GM04504 (cell line): ENCODE data around the gene NTMT1.

Experiments
- DNase-seq: peaks from one replicate; pipeline ENCODE4 v3.0.0-alpha.2; 2012; ENCODE audit warnings: low read depth

The NTMT1 gene

DNA sequence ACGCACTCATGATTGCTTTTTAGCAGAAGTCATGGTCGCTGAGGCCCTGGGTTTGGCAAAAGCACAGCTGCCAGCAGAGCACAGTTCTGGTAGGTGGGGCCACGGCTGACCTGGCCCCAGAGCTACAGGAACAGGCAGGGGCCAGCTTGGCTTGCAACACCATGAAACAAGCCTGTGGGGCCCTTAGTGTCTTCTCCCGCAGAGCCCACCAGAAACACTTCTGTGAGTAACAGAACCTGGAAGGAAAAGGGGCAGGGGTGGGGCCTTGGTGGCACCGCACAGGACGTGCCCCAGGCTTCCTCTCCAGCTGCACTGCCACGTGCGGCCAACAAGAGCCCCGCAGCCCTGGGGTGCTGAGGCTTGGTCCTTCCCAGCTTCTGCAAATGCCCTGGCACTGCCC, 11.1 kb downstream of the NTMT1 start:
- no peak for DNase-seq

DNA sequence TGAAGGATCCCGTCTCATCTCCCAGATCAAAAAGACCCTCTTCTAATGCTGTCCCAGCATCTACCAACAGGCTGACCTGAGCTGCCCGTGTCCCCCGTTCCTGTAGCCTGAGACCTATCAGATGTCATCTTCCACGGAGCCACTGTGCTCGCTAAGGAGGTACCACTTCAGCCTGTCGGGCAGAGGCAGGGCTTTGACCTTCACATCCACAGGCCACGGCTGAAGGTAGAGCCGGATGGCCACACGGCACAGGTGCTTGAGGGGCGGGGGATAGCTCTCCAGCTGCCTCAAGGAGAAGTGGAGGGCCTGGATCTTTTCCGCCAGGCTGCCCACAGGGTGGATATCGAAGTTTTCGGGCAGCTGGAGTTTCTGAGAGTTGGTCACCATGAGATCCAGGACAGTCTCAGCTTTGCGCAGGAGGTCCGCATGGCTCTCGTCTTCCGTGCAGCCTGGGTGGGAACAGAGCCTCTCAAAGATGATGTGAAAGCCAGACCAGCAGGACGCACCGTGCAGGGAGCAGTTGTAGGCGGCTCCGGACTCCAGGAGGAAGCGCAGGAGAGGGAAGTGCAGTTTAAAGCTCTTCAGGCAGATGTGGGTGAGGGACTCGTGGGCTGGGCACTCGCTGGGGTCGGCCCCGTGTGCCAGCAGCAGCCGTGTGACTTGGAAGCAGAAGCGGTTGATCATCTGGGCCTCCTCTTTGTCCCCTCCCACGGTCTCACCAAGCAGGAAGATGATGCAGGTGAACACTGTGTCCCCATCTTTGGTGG, 11.9 kb downstream of the NTMT1 start:
- no peak for DNase-seq

DNA sequence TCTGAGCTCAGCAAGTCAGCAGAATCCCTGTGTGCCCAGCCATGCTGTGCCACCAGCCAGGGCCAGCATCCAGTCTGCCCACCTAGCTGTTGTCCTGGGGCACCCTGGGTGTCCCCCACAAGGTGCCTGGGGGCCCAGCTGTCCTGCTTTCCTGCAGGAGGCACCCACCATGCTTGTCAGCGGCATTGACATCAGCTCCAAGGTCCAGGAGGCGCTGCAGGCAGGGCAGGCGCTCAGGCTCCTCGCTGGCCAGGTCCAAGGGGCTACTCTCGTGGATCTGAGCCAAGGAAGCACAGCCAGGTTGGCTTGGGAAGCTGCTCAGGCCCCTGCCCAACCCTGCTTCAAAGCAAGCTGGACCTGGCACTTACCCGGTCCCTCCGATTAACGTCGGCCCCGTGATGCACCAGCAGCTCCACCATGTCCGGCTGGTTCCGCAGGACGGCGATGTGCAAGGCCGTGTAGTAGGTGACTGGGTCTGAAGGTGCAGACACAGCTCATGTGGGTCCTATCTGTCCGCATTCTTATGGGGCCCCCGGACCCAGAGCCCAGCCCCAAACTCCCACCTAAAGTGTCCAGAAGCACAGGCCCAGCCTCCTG, 13.2 kb downstream of the NTMT1 start:
- DNase-seq, result no peak

DNA sequence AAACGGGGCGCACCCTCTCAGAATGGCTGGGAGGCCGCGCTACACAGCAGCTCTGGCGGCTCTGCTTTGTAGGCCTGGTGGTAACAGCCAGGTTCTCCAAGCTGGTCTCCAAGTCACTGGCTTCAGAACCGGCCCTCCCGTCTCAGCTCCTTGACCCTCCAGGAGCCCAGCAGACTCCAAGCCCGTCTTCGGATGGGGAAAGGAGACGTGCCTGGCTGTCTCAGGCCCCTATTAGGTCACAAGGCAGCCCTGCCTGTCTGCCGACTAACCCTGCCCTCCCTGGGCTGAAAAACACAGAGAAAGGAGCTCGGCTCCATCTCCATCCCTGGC, 13.8 kb downstream of the NTMT1 start:
- DNase-seq, result no peak

DNA sequence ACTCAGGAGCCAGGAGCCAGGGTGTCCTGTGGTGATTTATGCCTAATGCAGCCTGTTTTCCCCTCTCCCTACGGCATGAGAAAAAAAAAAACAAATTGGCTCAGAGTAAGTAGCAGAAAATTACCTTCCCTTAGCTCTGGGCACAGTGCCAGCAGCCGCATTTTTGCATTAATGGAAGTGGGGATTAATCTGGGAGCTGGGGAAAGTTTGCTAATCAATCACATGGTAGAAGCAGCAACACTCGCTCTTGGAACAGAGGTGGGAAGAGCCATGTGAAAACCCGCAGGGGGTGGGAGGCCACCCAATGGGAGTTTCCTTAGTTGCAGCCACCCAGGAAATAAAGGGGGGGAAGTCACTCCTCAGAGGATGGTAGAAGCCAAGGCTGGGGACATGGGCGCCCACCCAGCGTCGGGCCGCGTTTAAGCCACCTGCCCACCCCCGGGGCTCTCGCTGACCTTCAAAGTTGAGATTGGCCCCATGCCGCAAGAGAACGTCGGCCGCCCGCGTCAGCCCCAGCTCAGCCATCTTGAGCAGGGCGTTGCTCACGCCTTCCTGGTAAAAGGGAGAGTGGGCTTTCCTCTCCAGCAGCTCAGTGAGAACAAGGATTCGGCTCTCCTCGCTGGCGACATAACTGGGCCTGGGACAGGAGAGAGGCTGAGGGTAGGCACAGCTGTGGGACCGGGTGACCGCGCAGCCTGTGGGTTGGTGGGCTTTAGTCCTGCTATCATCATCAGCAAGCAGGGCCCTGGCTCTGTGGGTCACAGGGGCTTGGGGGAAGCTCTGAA, 14.3 kb downstream of the NTMT1 start:
- DNase-seq, result no peak

DNA sequence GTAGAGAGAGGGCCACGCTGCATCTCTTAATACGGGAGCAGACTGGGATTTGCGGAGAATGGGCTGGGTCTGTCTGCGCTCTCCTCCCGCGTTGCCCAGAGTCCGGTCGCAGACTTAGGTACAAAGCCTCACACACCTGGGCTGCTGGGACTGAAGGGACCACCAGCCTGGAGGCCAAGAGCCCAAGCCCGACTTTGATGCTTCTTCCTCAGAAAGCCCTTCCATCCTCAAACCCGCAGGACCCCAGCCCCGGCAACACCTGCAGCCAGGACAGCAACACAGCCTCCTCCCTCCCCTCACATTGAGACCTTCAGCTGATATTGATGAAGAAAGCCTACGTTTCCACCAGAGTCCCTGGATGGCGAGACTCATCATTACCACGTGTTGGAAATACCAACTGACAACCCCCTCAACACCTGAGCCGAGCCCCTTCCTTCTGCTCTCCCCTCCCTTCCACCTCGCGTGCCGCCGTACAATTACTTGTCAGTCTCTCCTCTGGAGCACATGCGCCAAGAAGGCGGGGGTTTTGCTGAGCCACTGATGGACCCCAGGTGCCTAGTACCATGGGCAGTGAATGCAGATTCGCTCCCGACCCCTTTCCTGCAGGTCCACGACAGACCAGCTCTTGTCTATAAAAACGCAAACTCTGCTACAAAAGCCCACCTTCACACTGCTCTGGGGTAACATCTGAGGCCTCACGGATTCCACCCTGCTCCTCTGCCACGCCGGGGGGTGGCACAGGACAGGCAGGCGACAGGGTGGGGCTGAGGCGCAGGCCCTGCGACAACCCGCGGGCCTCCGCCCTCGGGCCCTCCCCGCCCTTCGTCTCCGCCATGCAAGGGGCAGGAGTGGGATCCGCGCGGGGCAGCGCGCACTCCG, 15.1 kb downstream of the NTMT1 start:
- DNase-seq, result no peak

DNA sequence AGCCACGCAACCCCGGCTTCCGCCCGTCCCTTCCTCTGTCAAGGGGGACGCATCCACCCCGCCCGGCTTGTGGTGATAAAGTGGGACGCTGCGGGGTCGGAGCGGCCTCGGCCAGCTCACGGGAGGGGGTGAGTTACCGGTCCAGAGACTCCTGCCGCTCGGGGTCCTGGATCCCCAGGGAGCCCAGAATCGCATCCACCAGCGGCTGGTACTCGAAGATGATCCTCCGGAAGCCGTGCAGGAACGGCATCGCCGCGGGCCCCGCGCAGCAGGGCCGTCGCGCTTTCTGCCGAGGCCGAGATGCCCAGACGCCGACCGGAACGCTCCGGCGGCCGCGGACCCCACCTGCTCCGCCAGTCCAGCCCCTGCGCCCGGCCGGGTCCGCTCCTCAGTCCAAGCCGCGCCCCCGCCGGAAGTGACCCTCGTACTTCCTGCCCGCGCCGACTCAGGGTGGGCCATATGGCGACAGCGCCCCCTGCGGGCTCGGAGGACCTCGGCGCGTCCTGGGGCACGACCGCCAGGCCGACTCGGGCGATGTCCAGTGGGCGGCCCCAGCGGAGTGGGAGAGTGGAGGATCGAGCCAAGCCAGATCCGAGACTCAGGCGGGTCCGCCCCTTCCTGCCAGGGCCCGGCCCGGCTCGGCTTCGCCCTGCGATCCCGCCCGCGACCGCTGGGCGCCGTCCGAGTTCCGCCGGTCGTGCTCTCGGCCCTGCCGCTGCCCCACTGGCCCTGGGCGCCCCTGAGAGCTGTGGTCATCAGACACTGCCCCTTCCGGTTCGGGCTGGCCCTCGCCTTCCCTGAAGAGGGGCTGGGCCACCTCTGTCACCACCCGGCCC, 16.0 kb downstream of the NTMT1 start, which contains the start of gene ASB6:
Gene ASB6 (minus strand): TSS at position 402 of the 836 bp plus-strand sequence. CDS start 152 bp downstream, at position 250.
- DNase-seq, result peak; percentile 95

DNA sequence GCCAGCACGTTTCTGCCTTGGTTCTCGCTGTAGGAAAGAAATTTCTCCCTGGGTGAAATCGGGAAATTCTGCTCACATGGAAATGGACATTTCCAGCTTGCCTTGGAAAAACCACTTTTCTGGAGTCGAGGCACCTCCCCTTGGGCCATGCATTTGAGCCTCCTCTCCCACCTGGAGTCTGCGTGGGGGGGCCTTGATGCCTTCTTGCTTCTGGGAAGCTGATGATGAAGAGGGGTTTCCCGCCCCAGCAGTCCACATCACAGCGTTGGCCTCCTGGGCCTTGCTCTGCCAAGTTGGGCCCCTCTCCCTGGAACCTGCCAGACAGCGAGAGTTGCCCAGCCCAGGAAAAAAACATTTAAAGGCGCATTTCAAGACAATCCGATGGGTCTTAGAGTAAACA, 17.7 kb downstream of the NTMT1 start:
- no peak for DNase-seq

DNA sequence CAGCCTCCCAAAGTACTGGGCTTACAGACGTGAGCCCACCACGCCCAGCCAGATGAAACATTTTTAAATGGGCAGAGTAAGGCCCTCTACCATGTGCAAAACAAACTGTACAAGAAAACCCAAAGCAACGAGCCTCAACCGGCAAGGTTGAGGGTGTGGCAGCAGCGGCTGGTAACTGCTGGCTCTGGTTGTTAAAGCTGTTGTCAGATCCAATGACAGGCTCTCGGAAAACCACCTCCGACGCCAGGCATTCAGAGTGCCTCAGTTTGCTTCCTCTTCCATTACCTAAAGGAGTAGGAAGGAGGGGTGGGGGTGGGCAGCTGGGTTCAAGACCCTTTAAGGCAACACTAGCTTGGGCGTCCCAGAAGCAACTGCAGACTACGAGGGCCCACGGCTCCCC, 18.4 kb downstream of the NTMT1 start:
- no peak for DNase-seq

DNA sequence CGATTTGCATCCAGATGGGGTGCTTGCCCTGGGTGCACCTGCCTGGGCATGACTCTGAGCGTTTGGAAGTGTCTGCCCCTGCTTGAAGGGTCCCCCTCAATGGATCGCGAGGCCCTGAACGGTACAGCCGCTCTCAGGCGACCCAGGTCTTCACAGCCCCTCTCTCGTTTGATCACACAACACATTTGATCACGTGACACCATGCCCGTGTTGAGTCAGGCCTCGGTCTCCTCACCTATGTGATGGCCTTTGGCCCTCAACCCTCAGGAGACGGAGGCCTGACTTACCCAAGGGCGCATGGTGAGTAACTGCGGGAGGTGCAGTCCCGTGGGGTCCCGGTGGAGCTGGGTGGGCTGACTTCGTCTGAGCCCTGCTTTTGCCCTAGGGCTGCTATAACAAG, 18.9 kb downstream of the NTMT1 start:
- DNase-seq, result no peak

DNA sequence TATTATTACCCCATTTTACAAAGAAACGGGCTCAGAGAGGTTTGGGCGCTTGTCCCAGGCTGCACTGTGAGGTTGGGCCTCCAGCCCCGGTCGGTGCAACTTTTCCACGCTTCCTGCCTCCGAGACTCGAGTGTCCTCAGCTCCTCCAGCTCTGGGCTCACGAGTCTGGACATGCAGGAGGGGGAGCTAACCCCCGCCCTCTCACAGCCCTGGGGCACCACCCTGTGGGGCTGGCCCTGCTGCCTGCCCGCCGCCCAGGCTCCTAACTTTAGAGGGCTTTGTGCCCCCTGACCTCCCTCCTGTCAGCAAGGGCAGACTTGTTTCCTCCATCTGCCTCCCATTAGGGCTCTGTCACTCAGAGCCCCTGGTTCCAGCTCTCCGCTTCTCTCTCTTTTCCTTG, 20.3 kb downstream of the NTMT1 start:
- no peak for DNase-seq

DNA sequence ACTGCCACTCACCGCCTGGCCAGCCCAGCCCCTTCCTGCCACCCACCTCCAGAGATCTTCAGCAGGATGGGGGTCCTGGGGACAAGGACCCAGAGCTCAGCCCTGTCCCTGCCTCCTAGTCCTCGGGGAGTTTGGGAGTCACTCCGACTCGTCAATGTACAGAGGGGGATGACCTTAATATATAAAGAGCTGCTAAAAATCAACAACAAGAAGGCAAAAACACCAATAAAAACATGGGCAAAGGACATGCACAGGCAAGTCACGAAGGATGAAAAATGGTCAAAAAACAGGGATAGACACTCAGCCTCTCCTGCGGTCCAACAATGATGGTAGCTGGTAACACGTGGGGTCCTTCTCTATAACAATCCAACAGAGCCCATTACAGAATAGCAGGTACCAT, 20.7 kb downstream of the NTMT1 start:
- no peak for DNase-seq

DNA sequence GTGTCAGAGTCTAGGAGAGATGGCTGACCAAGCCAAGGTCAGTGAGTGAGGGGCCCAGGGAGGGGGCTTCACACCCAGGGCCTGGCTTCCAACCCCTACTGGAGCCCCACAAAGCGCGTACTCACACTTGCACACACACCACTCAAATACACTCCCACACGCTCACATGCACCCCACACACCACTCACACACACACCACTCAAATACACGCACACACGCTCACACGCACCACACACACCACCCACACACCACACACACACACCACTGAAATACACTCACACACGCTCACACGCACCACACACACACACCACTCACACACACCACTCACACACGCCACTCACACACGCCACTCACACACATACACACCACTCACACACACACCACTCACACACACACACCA, 21.7 kb downstream of the NTMT1 start:
- DNase-seq, result no peak

DNA sequence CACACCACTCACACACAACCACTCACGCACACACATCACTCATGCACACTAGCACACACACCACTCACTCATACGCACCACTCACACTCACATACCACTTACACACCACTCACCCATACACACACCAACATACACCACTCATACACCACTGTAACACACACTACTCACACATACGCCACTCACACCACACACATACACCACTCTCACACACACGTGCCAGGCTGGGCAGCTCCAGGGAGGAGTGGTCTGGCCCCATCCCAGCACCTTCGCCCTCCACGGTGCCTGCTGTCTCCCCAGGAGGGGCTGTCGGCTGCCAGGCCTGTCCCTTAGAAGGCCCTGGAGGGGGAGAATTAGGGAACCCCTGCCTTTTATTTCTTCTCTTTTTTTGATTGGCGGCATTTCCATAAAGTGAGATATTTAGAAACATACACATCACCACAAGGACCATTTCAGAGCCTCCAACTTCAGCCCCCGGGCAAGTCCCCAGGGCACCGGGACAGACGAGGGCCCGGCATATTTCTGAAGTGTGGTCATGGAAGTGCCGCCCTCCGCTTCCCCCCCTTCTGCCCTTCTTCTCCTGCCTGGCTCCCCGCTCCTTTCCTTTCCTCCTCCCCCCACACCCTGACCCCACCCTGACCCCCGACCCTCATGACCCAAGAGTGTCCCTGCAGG, 22.3 kb downstream of the NTMT1 start:
- DNase-seq, result no peak

DNA sequence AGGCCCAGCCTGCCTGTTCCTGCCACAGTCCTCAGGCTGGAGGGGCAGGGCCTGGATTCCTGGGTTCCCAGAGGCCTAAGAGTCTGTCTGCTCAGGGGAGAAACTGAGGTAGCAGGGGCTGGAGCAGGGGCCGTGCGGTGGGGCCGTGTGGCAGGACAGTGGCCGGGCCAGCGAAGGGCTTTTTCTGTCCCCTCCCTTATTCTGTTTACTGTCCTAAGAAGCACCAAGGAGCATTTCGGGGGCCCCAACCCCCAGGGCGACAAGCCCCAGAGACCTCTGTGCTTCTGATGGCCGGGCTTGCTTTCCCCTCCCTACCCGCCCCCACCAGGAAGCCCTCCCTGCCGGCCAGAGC, 22.8 kb downstream of the NTMT1 start:
- no peak for DNase-seq

DNA sequence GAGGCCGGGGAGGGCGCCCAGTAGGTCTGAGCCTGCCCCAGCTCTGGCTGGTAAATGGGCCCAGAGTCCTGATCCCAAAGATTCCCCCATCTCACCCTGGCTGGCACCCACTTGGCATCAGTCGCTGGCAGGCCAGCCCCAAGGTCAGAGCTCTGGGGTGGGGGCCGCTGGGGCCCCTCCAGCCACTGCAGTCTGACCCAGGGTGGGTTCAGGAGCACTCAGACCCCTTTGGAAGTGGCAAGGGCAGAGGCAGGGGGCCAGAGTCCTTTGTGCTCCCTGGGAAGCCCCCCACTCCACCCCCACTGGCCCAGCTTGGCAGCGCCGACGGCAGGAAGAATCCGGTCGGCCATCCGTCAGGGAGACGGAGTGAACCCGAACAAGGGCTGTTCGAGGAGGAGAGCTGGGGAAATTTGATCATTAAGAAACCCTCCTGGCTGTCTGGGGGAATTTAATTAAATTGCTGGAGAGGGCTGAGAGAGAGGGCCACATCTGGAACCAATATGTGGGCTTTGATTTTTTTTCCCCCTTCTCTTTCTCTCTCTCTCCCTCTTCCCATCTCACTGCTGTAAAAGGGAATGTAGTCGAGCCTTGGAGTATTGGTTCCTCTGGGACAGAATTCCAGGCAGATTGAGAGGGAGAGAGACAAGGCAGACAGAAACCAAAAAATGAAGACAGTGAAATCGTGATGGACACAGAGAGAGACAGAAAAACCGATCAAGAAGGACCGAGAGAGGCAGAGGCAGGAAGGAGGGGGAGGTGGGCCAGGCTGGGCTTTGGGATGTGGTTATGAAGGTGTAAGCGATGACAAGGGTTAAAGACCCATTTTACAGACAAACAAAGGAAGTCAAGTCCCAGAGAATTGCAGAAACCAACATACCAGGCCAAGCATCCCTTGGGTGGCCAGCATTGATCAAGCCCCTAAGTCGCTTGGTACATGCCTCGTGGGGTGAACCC, 24.0 kb downstream of the NTMT1 start:
- DNase-seq, result no peak

DNA sequence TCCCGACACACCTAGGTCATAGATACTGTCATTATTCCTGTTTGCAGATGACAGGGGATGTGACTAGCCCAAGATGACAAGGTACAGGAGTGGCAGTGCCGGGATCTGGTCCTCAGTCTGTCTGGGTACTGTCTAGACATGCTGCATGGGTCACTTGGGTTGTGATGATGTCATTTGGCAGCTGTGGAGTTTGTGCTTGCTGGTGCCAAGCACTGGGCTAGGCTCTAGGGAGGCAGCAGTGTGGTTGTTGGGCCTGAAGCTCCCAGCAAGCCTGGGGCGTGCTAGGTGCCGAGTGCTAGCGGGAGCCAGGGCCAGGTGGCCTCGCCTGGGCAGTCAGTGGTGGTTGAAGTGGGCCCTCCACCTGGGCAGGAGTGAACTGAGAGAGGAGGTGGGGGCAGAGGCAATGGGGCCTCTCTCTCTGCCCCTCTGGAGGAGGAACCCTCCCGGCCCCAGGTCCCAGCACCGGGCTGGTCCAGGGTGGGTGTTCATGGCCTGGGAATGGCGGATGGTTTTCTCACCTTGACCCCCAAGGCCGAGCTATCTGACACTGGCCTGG, 24.8 kb downstream of the NTMT1 start:
- DNase-seq, result no peak

DNA sequence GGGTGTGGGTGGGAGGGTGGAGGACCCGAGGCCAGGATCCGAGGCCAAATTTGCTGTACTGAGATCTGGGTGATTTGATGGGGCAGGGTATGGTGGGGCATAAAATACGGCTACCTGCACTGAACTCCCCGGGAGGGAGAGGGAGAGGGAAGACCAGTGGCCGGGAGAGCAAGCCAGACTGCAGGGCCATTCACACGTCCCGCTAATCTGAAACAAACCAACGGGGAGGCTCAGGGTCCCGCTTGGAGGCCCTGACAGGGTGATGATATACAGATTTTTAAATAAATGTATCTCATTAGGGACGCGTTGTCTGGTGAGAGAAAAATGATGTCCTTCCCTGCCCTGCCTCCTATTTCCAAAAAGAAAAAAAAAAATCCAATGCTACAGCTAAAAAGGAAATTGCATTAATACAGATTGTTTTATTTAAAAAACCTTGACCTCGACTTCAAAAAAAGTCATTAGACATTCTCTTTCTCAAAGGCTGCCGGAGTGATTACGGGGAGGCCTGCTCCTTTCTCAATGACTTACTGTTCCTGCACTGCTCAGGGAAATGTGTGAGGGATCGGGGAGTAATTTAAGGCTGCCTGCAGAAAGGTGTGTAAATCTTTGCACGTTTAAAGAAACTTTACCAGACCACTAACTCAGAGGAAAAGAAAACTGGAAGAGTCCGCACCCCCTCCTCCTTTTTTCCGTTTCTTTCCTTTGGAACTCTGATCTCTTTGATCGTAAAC, 28.0 kb downstream of the NTMT1 start:
- no peak for DNase-seq

DNA sequence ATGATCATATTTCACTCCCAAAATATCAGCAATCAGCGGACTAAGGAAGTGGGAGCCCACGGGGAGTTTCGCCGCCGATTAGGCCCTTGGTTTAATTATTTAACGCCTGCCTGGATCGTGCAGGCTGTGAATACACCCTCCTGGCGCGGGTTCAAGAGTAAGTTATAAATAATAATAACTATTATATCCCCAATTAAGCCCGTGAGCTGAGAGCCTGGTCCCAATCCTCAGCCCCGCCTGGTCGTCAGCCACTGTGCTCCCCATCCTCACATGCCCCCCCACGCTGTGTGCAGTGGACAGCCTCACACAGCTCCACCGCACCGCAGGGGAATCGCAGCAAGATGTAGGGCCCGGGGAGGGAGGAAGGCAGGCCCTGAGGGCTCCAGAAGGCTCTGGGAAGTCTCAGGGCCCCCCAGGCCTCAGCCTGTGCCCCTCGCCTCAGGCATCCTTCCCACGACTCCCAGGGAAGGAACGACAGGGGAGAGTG, 28.6 kb downstream of the NTMT1 start:
- DNase-seq, result no peak
